Activated CD4-positive, alpha-beta T cell treated with anti-CD3 and anti-CD28 coated beads, Interleukin-2, amount 10 ng/mL, durations not matched to agents 7 days and 5 days (primary cell): Measurements from ENCODE around the gene CBARP. TPM values are rescaled to one million over a fixed set of nuclear protein-coding genes. Genes with fewer than 3 reads are reported as not detected.

Experiments used
- CTCF ChIA-PET: fragments of 350-600 bp; sonication (Branson Sonifier 250); formaldehyde crosslinking; loops from one replicate; lab custom pipeline; 2021; ENCODE audit warnings: antibody characterized with exemption; lab: Charles Lee
- POLR2A ChIA-PET: fragments of 350-600 bp; sonication (Branson Sonifier 250); formaldehyde crosslinking; loops from one replicate; lab custom pipeline; 2021; ENCODE audit warnings: antibody characterized with exemption; lab: Charles Lee
- DNase-seq: peaks from one replicate; pipeline ENCODE4 v3.0.0-alpha.2; 2020
- H3K27ac Mint-ChIP-seq: one replicate; pipeline ENCODE4 v1.8.0; 2021; ENCODE audit warnings: mild to moderate bottlenecking, moderate library complexity, mixed read lengths
- H3K27me3 Mint-ChIP-seq: one replicate; pipeline ENCODE4 v1.8.0; 2021; ENCODE audit warnings: mixed read lengths
- H3K36me3 Mint-ChIP-seq: one replicate; pipeline ENCODE4 v1.8.0; 2021; ENCODE audit warnings: low read depth, mixed read lengths
- H3K4me1 Mint-ChIP-seq: one replicate; pipeline ENCODE4 v1.8.0; 2021; ENCODE audit warnings: mixed read lengths
- H3K4me3 Mint-ChIP-seq: one replicate; pipeline ENCODE4 v1.8.0; 2021; ENCODE audit warnings: mild to moderate bottlenecking, moderate library complexity, mixed read lengths
- H3K9me3 Mint-ChIP-seq: one replicate; pipeline ENCODE4 v1.8.0; 2021; ENCODE audit warnings: mixed read lengths
- total RNA-seq, 2 experiments: library from RNA; stranded (reverse); gene quantifications; one replicate each; pipeline ENCODE4 v1.2.3, GENCODE V29; 2021

The CBARP gene
- total RNA-seq, 2 experiments from 2014 or later: not detected

DNA sequence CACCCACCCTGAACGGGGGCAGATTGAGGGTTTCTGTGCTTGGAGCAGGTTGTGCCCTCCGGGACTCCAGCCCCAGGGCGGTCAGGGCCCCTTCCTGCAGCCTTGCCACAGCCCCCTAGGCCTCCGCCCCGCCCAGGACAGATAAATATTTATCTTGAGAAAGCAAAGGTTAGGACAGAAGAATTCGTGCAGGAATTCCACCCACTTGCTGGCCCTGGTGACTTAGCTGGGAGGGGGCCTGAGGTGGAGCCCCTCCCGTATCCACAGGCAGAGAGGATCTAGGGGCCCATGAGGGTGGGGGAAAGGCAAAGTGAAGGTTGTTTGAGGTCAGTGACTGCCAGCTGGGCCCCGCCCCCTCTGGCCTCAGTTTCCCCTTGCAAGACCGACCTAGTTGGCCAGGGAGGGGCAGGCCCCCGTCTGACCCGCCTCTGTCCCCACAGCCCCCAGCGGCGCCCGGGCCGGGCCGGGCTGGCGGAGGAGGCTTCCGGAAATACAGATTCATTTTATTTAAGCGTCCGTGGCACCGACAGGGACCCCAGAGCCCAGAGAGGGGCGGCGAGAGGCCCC, 15.8 kb upstream of the CBARP start:
- Mint-ChIP-seq H3K36me3 (peaks cover 39% of the 10 kb centered on the region), H3K4me1 (peaks cover 32% of the 10 kb centered on the region), H3K9me3 (no peaks in the 10 kb centered on the region), H3K27me3 (no peaks in the 10 kb centered on the region), H3K27ac (peak overlapping the region; percentile 73), H3K4me3 (peak overlapping the region; percentile 95)
- CTCF ChIA-PET: interaction anchor here (6.6 to 7.3 kb wide), 2 partner anchors 10 to 12 kb away, joined by 65 to 105 read pairs; partner anchors contain the start of gene CIRBP
- POLR2A ChIA-PET: interaction anchor here (0.6 to 1.3 kb wide), 3 partner anchors 12 to 16 kb away, joined by 4 to 6 read pairs (median 6); partner anchors contain the start of genes ATP5F1D and CIRBP
- no peak for DNase-seq

DNA sequence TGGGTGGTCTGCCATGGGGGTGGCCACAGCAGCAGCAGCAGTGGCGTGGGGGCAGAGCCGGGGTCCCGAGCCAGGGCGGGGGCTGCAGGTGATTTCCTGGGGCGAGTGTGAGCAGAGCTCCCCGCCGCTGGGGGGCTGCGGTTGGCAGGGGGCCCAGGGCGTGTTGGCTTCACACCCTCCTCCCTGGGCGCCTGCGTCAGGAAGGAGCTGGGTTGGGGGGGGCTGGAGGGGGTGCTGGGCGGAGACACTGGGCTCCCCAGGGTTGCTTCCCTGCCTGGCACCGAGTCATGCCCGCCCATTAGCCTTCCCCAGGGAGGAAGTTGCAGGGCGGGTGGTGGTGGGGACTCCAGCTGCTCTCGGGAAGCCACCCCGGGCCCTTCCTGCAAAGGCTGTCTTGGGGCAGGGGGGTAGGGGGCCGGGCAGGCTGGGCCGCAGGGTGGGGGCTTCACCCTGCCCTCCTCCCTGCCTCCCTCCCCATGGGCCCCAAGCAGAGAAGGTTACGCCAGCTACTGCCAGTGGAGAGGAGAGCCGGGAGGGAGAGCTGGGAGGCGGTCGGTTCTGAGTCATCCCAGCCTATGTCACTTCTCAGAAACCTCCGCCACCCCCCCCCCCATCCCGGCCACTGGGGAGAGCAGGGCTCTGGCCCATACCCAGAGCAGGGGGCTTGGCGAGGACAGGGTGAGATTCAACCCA, 15.2 kb upstream of the CBARP start:
- Mint-ChIP-seq H3K27ac (peak overlapping the region; percentile 73), H3K27me3 (no peaks in the 10 kb centered on the region), H3K36me3 (peaks cover 35% of the 10 kb centered on the region), H3K4me3 (peak overlapping the region; percentile 95), H3K4me1 (peaks cover 26% of the 10 kb centered on the region), H3K9me3 (no peaks in the 10 kb centered on the region)
- ChIA-PET CTCF (interaction anchor here (6.6 to 7.3 kb wide), 2 partner anchors 9 to 13 kb away, joined by 65 to 105 read pairs; partner anchors contain the start of gene CIRBP), POLR2A (interaction anchor here (0.6 to 1.3 kb wide), 4 partner anchors 11 to 22 kb away, joined by 3 to 6 read pairs (median 5); partner anchors contain the start of genes ATP5F1D, CIRBP and FAM174C)
- peak; percentile 76 for DNase-seq

DNA sequence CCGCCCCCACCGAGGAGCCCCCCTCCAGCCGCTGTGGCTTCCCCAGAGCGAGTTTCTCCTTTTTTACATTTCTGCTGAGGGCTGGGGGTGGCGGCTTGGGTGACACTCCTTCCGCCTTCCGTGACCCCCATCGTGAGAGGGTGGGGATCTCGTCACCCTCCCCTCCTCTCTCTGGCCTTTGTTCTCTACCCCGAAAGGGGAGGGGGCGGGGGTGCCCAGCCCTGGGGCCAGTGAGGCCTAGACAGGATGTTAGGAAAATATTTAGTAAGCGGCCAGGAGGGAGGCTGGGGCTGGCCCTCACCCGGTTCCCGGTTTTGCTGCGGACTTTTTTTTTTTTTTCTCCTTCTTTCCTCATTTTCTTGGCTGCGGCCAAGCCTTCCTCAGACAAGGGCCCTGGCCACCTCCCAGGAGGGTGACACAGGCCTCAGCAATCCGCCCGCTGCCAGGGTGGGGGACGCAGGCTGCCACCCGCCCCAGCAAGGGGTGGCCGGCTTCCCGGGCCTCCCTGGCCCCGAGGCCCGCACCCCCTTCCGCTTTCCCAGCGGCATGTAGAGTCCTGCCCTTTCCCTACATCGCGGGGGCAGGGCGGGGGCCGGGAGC, 14.5 kb upstream of the CBARP start:
- Mint-ChIP-seq H3K27me3 (no peaks in the 10 kb centered on the region), H3K4me3 (peak overlapping the region; percentile 95), H3K36me3 (peaks cover 29% of the 10 kb centered on the region), H3K4me1 (peaks cover 20% of the 10 kb centered on the region), H3K27ac (peak overlapping the region; percentile 85), H3K9me3 (no peaks in the 10 kb centered on the region)
- ChIA-PET CTCF (interaction anchor here (6.6 to 7.3 kb wide), 2 partner anchors 9 to 14 kb away, joined by 65 to 105 read pairs; partner anchors contain the start of gene CIRBP), POLR2A (interaction anchor here (1.0 to 1.1 kb wide), 2 partner anchors 15 to 23 kb away, joined by 3 to 6 read pairs; partner anchors contain the start of gene FAM174C)
- peak; percentile 80 for DNase-seq

DNA sequence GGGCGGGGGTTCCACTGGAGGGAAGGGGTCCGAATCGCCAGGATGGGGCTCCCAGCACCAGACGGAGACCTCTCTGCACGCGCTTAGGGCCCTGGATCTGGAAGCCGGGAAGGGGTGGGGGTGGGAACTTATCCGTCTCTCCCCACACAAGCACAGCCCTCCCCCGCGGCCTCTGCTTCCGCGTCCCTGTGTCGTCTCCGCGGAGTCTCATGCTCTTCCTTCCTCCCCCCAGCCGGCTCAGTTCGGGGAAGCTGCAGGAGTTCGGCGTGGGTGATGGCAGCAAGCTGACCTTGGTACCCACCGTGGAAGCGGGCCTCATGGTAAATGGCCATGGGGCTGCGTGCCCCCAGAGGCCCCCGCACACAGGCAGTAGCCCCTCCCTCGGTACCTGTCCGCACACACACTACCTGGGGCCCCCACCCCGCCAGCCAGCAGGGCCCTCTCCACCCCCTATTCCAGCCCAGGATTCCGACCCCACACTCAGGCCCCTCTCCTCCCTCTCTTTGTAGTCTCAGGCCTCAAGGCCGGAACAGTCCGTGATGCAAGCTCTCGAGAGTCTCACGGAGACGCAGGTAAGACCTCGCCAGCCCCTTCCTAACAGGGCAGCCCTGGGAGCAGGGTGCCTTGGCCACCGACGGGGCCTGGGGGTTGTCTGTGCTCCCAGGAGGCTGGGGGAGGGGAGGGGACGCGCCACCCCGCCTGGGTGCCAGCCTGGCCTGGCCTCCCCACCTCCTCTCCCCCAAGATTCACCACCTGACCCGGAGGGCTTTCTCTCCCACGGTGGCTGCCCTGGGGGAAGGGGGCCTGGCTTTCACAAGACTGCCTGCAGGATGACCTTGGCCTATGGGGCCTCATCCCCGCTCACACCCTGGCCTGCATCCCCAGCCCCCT, 13.8 kb upstream of the CBARP start:
- no peaks in the 10 kb centered on the region for H3K27me3 Mint-ChIP-seq
- CTCF ChIA-PET: interaction anchor here (7.3 kb wide), 1 partner anchor 14 kb away, joined by 105 read pairs; the partner anchor contains the start of gene CIRBP
- H3K9me3 Mint-ChIP-seq: no peaks in the 10 kb centered on the region
- peaks cover 18% of the 10 kb centered on the region for H3K4me1 Mint-ChIP-seq
- POLR2A ChIA-PET: interaction anchor here (0.6 kb wide), 1 partner anchor 10 kb away, joined by 3 read pairs; no protein-coding TSS in a partner anchor
- peak; percentile 78 for DNase-seq
- H3K4me3 Mint-ChIP-seq: peak overlapping the region; percentile 95
- peak overlapping the region; percentile 91 for H3K27ac Mint-ChIP-seq
- peaks cover 28% of the 10 kb centered on the region for H3K36me3 Mint-ChIP-seq

DNA sequence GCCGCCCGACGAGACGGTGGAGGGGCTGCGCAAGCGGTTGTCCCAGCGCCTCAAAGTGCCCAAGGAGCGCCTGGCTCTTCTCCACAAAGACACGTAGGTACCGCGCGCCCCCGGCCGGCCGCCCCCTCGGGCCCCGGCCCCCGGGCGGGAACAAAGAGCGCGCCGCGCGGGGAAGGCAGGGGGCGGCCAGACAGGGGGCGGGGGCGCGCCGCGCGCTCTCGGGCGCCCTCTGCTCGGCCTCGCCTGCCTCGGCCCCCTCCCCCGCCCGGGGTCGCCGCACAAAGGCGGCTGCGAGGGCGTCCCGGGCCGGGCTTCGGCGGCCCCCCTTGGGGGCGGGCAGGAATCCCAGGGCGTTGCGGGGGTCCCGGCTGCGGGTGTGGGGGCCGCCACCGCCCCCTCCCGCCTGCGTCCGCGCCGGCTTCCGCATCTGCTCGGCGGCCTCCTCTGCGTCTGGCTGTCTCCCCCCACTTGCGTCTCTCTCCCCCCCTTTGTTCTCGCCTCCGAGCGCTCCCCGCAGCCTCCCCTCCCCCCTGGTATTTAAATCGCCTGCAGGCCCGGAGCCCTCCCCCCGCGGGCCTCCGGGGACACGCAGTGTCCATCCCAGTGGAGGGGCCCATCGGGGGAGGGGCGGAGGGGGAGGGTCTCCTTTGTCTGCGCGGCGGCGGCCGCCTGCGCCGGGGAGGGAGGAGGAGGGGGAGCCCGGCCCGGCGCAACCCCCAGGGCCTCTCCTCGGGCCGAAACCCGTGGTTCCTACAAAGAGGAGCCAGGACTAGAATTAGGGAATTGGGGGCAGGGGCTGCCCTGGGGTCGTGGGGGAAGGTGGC, 12.8 kb upstream of the CBARP start:
- ChIA-PET CTCF (interaction anchor here (1.0 to 7.3 kb wide), 2 partner anchors 15 to 16 kb away, joined by 3 to 105 read pairs; partner anchors contain the start of gene CIRBP), POLR2A (no interaction called here)
- H3K27ac Mint-ChIP-seq: peak overlapping the region; percentile 91
- H3K9me3 Mint-ChIP-seq: no peaks in the 10 kb centered on the region
- DNase-seq: peak; percentile 60
- no peaks in the 10 kb centered on the region for H3K27me3 Mint-ChIP-seq
- H3K4me1 Mint-ChIP-seq: peaks cover 18% of the 10 kb centered on the region
- H3K4me3 Mint-ChIP-seq: peak overlapping the region; percentile 95
- H3K36me3 Mint-ChIP-seq: peaks cover 28% of the 10 kb centered on the region

DNA sequence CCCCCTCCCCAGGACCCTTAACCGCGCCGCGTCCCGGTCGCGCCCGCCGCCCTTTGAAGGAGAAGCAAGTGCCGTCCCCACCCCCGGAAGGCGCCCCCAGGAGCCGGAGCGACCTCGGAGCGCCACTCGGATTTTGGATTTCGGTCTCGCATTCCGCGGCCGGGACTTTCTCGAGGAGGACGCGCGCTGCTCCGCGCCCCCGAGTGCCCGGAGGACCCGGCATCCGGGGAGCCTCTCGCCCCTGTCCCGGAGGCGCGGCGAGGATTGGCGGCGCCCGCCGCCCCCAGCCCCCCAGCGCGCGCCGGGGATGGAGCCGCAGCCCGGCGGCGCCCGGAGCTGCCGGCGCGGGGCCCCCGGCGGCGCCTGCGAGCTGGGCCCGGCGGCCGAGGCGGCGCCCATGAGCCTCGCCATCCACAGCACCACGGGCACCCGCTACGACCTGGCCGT, 12.2 kb upstream of the CBARP start:
- DNase-seq: no peak
- CTCF ChIA-PET: interaction anchor here (1.0 kb wide), 1 partner anchor 17 kb away, joined by 3 read pairs; no protein-coding TSS in a partner anchor
- Mint-ChIP-seq H3K4me3 (peak overlapping the region; percentile 77), H3K4me1 (peaks cover 14% of the 10 kb centered on the region), H3K27ac (peak overlapping the region; percentile 66), H3K27me3 (no peaks in the 10 kb centered on the region), H3K36me3 (peaks cover 24% of the 10 kb centered on the region), H3K9me3 (no peaks in the 10 kb centered on the region)
- POLR2A ChIA-PET: no interaction called here

DNA sequence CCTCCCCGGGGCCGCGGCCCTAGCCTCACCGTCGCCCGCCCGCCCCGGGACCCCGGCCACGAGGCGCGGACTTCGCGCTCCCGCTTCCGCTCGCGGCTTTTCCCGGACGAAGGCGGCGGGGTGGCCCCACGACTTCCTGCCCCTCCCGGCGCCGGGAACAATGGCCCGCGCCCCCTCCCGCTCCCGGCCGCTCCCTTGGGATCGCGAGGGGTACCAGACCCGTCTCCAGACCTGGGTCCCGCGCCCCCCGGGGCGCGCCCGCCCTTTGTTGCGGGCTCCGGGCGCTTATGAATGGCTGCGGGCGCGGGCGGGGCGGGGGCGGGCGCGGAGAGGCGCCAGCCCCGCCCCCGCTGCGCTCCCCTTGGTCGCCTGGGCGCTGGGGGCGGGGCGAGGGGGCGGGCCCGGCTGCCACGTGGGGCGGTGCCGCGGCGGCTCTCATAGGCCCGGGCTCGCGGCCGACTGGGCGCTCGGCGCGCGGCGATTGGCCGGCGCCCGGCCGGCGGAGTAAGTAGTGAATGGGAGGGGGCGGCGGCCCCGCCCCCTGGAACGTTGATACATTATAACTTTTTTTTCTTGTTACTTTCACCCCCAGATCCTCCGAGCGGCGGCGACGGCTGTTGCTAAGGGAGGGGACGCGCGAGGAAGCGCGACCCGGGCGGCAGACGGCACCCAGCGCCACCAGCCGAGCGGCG, 11.6 kb upstream of the CBARP start:
- no peaks in the 10 kb centered on the region for H3K9me3 Mint-ChIP-seq
- DNase-seq: peak; percentile 92
- ChIA-PET CTCF (interaction anchor here (0.6 to 1.0 kb wide), 7 partner anchors 11 to 489 kb away, joined by 3 to 13 read pairs (median 5); partner anchors contain the start of gene CIRBP), POLR2A (interaction anchor here (0.6 kb wide), 1 partner anchor 24 kb away, joined by 3 read pairs; no protein-coding TSS in a partner anchor)
- H3K4me3 Mint-ChIP-seq: peak overlapping the region; percentile 77
- peak overlapping the region; percentile 83 for H3K27ac Mint-ChIP-seq
- H3K36me3 Mint-ChIP-seq: peaks cover 21% of the 10 kb centered on the region
- no peaks in the 10 kb centered on the region for H3K27me3 Mint-ChIP-seq
- H3K4me1 Mint-ChIP-seq: peaks cover 12% of the 10 kb centered on the region

DNA sequence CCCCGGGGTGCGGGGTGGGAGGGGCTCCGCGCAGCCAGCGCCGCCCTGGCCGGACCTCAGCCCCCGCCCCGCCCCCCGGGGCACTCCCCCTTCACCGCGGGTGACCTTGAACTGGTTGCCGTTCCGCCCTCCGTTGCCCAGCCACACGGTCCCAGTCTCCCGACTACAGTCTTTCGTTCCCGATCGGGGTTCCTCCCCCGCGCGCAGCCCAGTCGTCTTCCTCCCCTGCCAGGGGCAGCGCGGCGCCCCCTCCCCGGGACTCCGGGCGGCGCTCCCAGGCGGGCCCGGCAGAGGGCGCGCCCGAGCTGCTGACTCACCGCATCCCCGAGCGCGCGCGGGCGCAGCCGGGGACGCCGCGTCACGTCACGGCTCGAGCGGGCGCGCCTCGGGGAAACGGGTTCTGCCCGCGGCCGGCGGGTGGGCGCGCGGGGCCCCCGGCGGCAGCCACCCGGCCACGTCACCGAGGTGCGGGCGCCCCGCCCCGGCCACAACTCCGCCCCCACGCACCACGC, 11.0 kb upstream of the CBARP start:
- Mint-ChIP-seq H3K27me3 (no peaks in the 10 kb centered on the region), H3K4me1 (peaks cover 12% of the 10 kb centered on the region)

DNA sequence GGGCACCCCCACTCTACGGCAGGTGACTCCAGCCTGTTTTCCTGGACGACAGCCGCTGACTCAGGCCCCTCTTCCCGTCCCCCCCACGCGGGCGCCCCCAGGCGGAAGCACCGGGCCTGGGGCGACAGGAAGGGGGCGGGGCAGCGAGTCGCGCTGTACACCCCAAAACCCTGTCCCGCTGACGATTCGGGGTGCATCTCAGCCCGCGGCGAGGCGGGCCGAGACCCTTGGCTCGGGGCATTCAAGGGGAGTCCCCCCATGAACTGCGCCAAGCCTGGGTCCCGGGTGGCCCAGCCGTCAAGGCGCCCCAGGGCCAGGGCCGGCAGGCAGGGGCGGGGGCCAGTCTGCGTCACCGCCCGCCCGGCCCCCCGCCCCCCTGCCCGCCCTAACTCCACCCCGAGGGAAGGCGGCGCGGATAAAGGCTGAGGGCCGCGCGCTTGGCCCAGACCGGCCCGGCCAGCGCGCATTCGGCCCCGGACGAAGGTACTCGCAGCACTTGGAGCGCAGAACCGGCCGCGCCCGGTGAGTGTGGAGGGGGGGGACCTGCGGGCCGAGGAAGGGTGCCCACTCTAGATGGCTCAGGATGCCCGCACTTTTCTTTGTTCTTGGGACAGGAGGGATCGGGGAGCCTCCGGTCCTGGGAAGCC, 10.5 kb upstream of the CBARP start, which contains the start of gene MIDN:
Gene MIDN (plus strand): TSS at position 445 of the 647 bp plus-strand sequence. CDS start 1,714 bp downstream, outside the sequence.
- H3K36me3 Mint-ChIP-seq: peaks cover 17% of the 10 kb centered on the region
- H3K27ac Mint-ChIP-seq: peak within 1 kb of the TSS; percentile 87
- H3K4me1 Mint-ChIP-seq: peaks cover 11% of the 10 kb centered on the region
- no peaks in the 10 kb centered on the region for H3K9me3 Mint-ChIP-seq
- peak within 1 kb of the TSS; percentile 73 for H3K4me3 Mint-ChIP-seq
- DNase-seq: peak; percentile 71
- ChIA-PET POLR2A (no interaction called here), CTCF (interaction anchor here (1.0 kb wide), 4 partner anchors 12 to 21 kb away, joined by 3 to 13 read pairs (median 6); partner anchors contain the start of gene CIRBP)
- no peaks in the 10 kb centered on the region for H3K27me3 Mint-ChIP-seq

More for the DNA sequence above, 11.0 kb upstream of the CBARP start:
- DNase-seq: peak; percentile 79
- peaks cover 21% of the 10 kb centered on the region for H3K36me3 Mint-ChIP-seq
- H3K27ac Mint-ChIP-seq: peak overlapping the region; percentile 87
- POLR2A ChIA-PET: interaction anchor here (0.6 kb wide), 1 partner anchor 25 kb away, joined by 3 read pairs; no protein-coding TSS in a partner anchor
- H3K4me3 Mint-ChIP-seq: peak overlapping the region; percentile 73
- H3K9me3 Mint-ChIP-seq: no peaks in the 10 kb centered on the region
- CTCF ChIA-PET: interaction anchor here (0.6 to 1.0 kb wide), 6 partner anchors 12 to 488 kb away, joined by 3 to 13 read pairs (median 5); partner anchors contain the start of gene CIRBP

DNA sequence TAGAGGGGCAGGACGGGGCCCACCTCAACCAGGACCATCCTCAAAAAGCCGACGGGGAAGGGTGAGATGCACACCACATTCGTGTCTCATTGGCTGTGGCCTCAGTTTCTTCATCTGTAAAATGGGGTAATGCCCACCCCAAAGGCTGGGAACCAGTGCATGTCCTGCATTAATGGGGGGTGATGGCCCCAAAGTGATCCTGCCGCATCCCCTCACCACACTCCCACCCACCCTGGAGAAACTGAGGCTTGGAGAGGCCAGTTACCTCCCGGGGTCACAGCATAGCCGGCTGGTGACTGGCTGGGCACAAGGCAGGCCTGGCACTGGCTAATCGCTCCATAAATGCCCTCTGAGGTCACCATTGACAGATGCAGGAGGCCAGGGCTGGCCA, 9.9 kb upstream of the CBARP start:
- H3K4me1 Mint-ChIP-seq: peaks cover 15% of the 10 kb centered on the region
- H3K27me3 Mint-ChIP-seq: no peaks in the 10 kb centered on the region
- DNase-seq: no peak
- H3K9me3 Mint-ChIP-seq: no peaks in the 10 kb centered on the region
- CTCF ChIA-PET: interaction anchor here (7.5 kb wide), 1 partner anchor 17 kb away, joined by 299 read pairs; the partner anchor contains the start of gene CIRBP
- POLR2A ChIA-PET: no interaction called here
- H3K27ac Mint-ChIP-seq: peak overlapping the region; percentile 68
- H3K36me3 Mint-ChIP-seq: peaks cover 16% of the 10 kb centered on the region
- H3K4me3 Mint-ChIP-seq: no peak overlapping the region
